Chondrocyte (in vitro differentiated cells): ENCODE results near the gene EPHA3. TPM values are rescaled to one million over a fixed set of nuclear protein-coding genes. Genes with fewer than 3 reads are reported as not detected.

ENCODE experiments used
- DNase-seq: peaks from one replicate; pipeline ENCODE4 v3.0.0; 2021; ENCODE audit warnings: mixed read lengths, low spot score
- H3K27ac Mint-ChIP-seq: one replicate; pipeline ENCODE4 v1.8.0; 2021; ENCODE audit warnings: mild to moderate bottlenecking, moderate library complexity, mixed read lengths; ENCODE audit not compliant: unreplicated experiment
- H3K27me3 Mint-ChIP-seq: 2 replicates; pipeline ENCODE4 v1.8.0; 2021; ENCODE audit warnings: low read depth, mixed read lengths
- H3K36me3 Mint-ChIP-seq: 2 replicates; pipeline ENCODE4 v1.8.0; 2021; ENCODE audit warnings: low read depth, mixed read lengths
- H3K4me1 Mint-ChIP-seq: 2 replicates; pipeline ENCODE4 v1.8.0; 2021; ENCODE audit warnings: low read depth, mild to moderate bottlenecking, mixed read lengths
- H3K4me3 Mint-ChIP-seq: one replicate; pipeline ENCODE4 v1.8.0; 2021; ENCODE audit warnings: mild to moderate bottlenecking, moderate library complexity, mixed read lengths; ENCODE audit not compliant: unreplicated experiment
- H3K9me3 Mint-ChIP-seq: 2 replicates; pipeline ENCODE4 v1.8.0; 2021; ENCODE audit warnings: low read depth, mixed read lengths
- CTCF ChIP-seq: fragments of 200-600 bp; sonication (generic); IDR thresholded peaks from 2 replicates; pipeline ENCODE4 v1.5.0; 2021; ENCODE audit warnings: antibody characterized with exemption, mild to moderate bottlenecking, moderate library complexity
- total RNA-seq: library from RNA; stranded (reverse); gene quantifications from 3 replicates; pipeline ENCODE4 v1.2.1, GENCODE V29; 2021

Gene EPHA3
- total RNA-seq, 1 donor from 2014 or later, result 0.87 TPM

GRCh38 chr3:89280301-89280700 lies 172.9 kb downstream of the EPHA3 start:
- H3K36me3 Mint-ChIP-seq, result no peaks in the 10 kb centered on the region
- H3K4me3 Mint-ChIP-seq, result no peak overlapping the region
- no peaks in the 10 kb centered on the region for H3K9me3 Mint-ChIP-seq
- H3K27ac Mint-ChIP-seq, result no peak overlapping the region
- H3K4me1 Mint-ChIP-seq, result peaks cover 12% of the 10 kb centered on the region
- no peak for TF ChIP-seq CTCF
- no peaks in the 10 kb centered on the region for H3K27me3 Mint-ChIP-seq
- DNase-seq, result no peak

GRCh38 chr3:89280822-89281365 lies 173.5 kb downstream of the EPHA3 start:
- TF ChIP-seq CTCF, result no peak
- H3K36me3 Mint-ChIP-seq, result peaks cover 1% of the 10 kb centered on the region

GRCh38 chr3:89287902-89288508 lies 180.6 kb downstream of the EPHA3 start:
- no peak for DNase-seq
- Mint-ChIP-seq H3K4me1 (no peaks in the 10 kb centered on the region), H3K27ac (no peak overlapping the region), H3K9me3 (peaks cover 10% of the 10 kb centered on the region), H3K27me3 (no peaks in the 10 kb centered on the region), H3K36me3 (peaks cover 2% of the 10 kb centered on the region), H3K4me3 (no peak overlapping the region)
- TF ChIP-seq CTCF, result no peak

More at GRCh38 chr3:89280822-89281365, 173.5 kb downstream of the EPHA3 start:
- no peak overlapping the region for H3K27ac Mint-ChIP-seq
- peaks cover 12% of the 10 kb centered on the region for H3K4me1 Mint-ChIP-seq
- H3K27me3 Mint-ChIP-seq, result no peaks in the 10 kb centered on the region
- H3K9me3 Mint-ChIP-seq, result peaks cover 4% of the 10 kb centered on the region
- DNase-seq, result no peak
- no peak overlapping the region for H3K4me3 Mint-ChIP-seq

GRCh38 chr3:89289574-89290190 lies 182.3 kb downstream of the EPHA3 start:
- peaks cover 13% of the 10 kb centered on the region for H3K9me3 Mint-ChIP-seq
- no peaks in the 10 kb centered on the region for H3K4me1 Mint-ChIP-seq
- DNase-seq, result no peak
- no peak overlapping the region for H3K27ac Mint-ChIP-seq
- no peak overlapping the region for H3K4me3 Mint-ChIP-seq
- no peaks in the 10 kb centered on the region for H3K27me3 Mint-ChIP-seq
- H3K36me3 Mint-ChIP-seq, result peaks cover 2% of the 10 kb centered on the region
- TF ChIP-seq CTCF, result no peak

- Mint-ChIP-seq H3K27me3 (no peaks in the 10 kb centered on the region), H3K4me3 (no peak overlapping the region), H3K9me3 (peaks cover 8% of the 10 kb centered on the region), H3K36me3 (no peaks in the 10 kb centered on the region), H3K27ac (no peak overlapping the region), H3K4me1 (peaks cover 11% of the 10 kb centered on the region)
- no peak for DNase-seq
- TF ChIP-seq CTCF, result no peak
These were observed 189.8 kb downstream of the EPHA3 start for GRCh38 chr3:89297199-89297598.
